ENCODE measurements around the gene ANO4. TPM values are rescaled to one million over a fixed set of nuclear protein-coding genes. Genes with fewer than 3 reads are reported as not detected.

Gene ANO4
- total RNA-seq, 1 experiment from 2014 or later = 5.7 TPM

- Histone ChIP-seq H3K23ac (ENCODE audit: insufficient read length, low read depth, low read length) (no peak overlapping the region), H3K9ac (ENCODE audit: extremely low read depth, insufficient read length, low read length) (no peak overlapping the region), H3K23me2 (ENCODE audit: insufficient read length, low read depth, low read length, poor library complexity, severe bottlenecking) (no peaks in the 10 kb centered on the region), H4K91ac (ENCODE audit: insufficient read length, low read depth, low read length) (no peak overlapping the region), H3K18ac (ENCODE audit: insufficient read length, low read depth, low read length) (no peak overlapping the region), H3T11ph (ENCODE audit: low read length) (no peak overlapping the region), H3K79me2 (ENCODE audit: insufficient read depth, low read length) (no peaks in the 10 kb centered on the region), H3K79me1 (ENCODE audit: insufficient read depth, low read depth, low read length, poor library complexity, severe bottlenecking) (no peaks in the 10 kb centered on the region), H3K27ac (ENCODE audit: insufficient read length, low read depth, low read length) (no peak overlapping the region), H3K4me1 (ENCODE audit: insufficient read depth, low read length) (no peaks in the 10 kb centered on the region), H4K20me1 (ENCODE audit: control insufficient read depth, insufficient read depth, insufficient read length) (no peaks in the 10 kb centered on the region), H4K5ac (ENCODE audit: insufficient read length, low read depth, low read length) (no peak overlapping the region), H4K8ac (replicated peaks; ENCODE audit: insufficient read length, low read depth, low read length) (no peak overlapping the region), H3K27me3 (ENCODE audit: insufficient read depth, low read length) (no peaks in the 10 kb centered on the region), H3K9me3 (ENCODE audit: control insufficient read depth, low read depth, low read length) (no peaks in the 10 kb centered on the region), H3K56ac (ENCODE audit: insufficient read length, low read depth, low read length) (no peak overlapping the region), H2BK20ac (ENCODE audit: low read depth, low read length, poor library complexity, severe bottlenecking) (no peak overlapping the region), H2BK15ac (ENCODE audit: low read depth, low read length) (no peak overlapping the region), H3K14ac (ENCODE audit: insufficient read depth, low read length) (no peak overlapping the region), H2AK5ac (ENCODE audit: insufficient read length, low read length) (no peak overlapping the region), H3K4me2 (ENCODE audit: insufficient read depth, insufficient read length, low read length) (no peak overlapping the region), H2BK120ac (ENCODE audit: low read depth, low read length, poor library complexity, severe bottlenecking) (no peak overlapping the region), H2AFZ (ENCODE audit: low read length) (no peak overlapping the region), H2BK12ac (ENCODE audit: insufficient read length, low read depth, low read length) (no peak overlapping the region), H2BK5ac (ENCODE audit: insufficient read length, low read length) (no peak overlapping the region), H3K4ac (ENCODE audit: low read depth, low read length) (no peak overlapping the region)
- DNase-seq = no peak
- no peaks in the 10 kb centered on the region for H3K36me3 Mint-ChIP-seq (ENCODE audit: insufficient read depth in 1 of 3, low read depth in 3 of 3)
- H3K4me3 Mint-ChIP-seq = no peak overlapping the region
- no peaks in the 10 kb centered on the region for H3K9me3 Mint-ChIP-seq
- H3K27me3 Mint-ChIP-seq (ENCODE audit: low read depth) = no peaks in the 10 kb centered on the region
- WGBS (ENCODE audit: extremely low coverage, insufficient read length, low lambda C conversion rate) = no CpG with 5 or more reads among the region's 4 CpGs
- H3K27ac Mint-ChIP-seq = no peak overlapping the region; a peak in 2 of 7 replicates
- peaks cover 5 to 9% of the 10 kb centered on the region in 2 experiments; a peak in 3 of 4 replicates for H3K4me1 Mint-ChIP-seq
- no peak for TF ChIP-seq CTCF (conservative IDR thresholded peaks at IDR 0.05)
These were observed 25.7 kb downstream of the ANO4 start for GRCh38 chr12:100820314-100820713.
